CD4-positive, alpha-beta T cell treated with Interleukin-15 for 1 hour (primary cell): Measurements from ENCODE around the gene SPEF2.

Source experiments
- DNase-seq: peaks from one replicate; pipeline ENCODE4 v3.0.0-alpha.2; 2020

The SPEF2 gene

DNA sequence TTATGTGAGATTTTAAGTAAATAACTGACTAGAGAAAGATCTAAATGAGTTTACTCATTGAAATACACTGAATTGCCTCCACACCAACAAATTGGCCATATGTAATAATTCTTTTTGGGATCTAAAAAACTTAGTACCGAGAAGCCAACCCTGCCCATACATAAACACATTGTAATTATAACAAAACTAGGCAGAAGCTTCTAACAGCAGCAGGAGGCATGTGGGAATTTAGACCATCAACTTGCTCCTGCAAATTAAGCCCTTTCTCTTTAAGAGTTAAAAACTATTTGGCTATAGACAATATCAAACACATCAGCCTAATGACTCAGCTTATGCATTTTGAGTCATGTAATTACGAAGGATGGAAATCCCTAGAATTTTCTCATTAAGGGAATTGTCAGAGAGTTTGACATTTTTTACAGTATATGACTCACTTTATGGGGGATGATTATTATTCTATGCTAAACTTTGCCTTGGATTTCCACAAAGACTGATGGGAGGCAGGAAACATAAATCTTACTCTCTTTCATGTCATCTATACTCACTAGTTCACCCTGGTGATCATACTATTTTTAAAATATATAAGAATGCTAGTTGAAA, 240.0 kb downstream of the SPEF2 start:
- DNase-seq = no peak

DNA sequence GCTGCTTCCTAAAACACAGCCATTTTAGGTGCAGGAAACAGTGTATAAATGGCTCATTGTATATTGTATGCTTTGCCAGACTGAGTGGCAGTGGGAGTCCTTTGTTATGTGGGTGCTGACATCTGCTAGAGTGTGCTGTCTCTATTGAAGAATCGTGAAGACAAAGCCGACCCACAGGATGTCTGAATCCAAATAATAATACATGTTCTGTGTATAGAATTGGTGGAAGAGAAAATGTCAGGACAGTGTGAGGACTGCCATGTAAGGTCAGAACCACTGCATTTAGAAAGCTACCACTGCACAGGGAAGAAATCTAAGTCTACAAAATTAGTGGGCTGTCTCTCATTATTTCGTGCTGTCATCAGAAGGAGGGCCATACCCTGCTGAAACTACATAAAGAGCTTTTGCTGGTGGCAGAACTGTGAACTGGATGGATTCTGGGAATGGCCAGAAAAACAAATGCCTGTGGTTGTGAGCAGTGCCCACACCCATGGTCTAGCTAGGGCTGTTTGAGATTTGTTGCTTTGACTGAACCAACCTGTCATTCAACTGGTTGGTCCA, 241.5 kb downstream of the SPEF2 start:
- peak; percentile 49 for DNase-seq

DNA sequence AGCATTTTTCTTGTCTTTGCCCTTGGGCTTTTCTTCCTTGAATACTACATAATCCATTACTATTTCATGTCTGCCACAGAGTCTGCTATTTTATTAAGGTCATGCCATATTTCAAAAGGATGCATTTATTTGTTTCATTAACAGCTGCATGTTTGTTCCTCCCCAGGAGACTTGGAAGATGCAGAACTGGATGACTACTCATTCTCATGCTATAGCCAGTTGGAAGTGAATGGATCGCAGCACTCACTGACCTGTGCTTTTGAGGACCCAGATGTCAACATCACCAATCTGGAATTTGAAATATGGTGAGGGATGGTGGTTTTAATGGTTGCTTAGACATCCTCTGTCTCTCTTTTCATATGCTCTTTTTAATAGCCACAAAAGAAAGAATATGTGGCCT, 243.0 kb downstream of the SPEF2 start:
- DNase-seq = no peak

DNA sequence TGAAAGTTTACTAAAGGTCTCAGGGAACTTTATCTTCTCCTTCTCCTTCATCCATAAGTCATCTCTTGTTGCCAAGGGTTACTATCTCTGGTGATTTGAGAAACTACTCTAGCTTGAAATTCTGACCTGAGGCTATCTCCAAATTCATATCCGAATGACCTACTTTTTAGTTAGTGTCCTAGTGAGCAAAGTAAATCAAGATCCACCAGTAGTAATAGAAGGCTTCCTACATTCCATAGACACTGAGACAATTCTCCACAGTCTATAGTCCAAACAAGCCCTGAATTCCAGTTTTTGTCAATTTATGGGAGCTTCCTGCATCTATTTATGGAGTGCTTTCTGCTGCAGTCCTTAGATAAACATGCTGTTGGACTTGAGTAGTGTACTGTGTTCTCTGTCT, 244.1 kb downstream of the SPEF2 start:
- no peak for DNase-seq

DNA sequence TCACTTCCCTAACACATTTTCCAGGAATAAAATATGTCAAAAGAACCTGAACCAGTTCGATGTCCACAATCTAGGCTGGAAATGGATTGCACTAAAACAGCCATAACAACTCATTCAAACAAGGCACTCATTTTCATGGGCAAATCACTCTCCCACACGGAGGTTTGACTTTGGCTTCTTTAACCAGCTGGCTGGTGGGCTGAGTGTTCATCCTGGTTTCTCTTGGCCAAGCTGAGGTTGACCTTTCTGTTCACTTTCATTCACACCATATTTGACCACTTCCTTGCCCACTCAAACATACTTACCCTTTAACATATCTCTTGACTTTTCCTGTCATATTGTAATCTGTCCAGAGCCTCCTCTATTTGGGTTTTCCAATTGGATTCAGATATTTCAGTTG, 244.5 kb downstream of the SPEF2 start:
- no peak for DNase-seq

DNA sequence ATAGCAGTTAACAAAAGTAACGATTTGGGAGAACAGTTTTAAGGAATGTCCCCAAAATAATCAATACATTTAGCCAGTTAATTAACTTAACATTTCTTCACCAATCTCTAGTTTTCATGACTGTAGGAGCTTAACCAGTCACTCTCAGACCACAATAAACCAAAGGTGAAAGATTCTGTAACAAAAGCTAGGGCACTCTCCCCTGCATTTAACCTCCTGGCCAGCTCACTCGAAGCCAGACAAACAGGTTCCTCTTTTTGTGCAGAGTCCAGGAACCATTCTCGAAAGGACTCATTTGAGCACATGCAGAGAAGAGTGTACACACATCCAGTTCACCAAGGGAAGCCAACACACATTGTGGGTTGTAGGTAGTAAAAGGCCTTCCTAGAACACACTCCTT, 245.5 kb downstream of the SPEF2 start:
- DNase-seq = no peak
